Vagina (tissue), 2 donors: ENCODE measurements around the gene SDHB.

ENCODE experiments used
- POLR2AphosphoS5 ChIP-seq, 2 donors: sonication (generic); formaldehyde crosslinking; IDR thresholded peaks; one replicate each; pipeline ENCODE4 v1.9.0; 2017; ENCODE audit warnings: antibody characterized with exemption in 2 of 2, mild to moderate bottlenecking in 2 of 2, low read depth in 1 of 2; ENCODE audit not compliant: insufficient read depth in 1 of 2
- TF ChIP-seq, protein P1 (sequence below), 3 experiments: fragments of 450-650 bp in 2 of 3; fragments of 200-600 bp in 1 of 3; sonication (generic) in 1 of 3; IDR thresholded peaks; one replicate each; pipeline ENCODE4 v1.5.1; 2017 to 2019; ENCODE audit warnings: antibody characterized with exemption in 3 of 3, mild to moderate bottlenecking in 2 of 3, moderate library complexity in 2 of 3

DNA sequence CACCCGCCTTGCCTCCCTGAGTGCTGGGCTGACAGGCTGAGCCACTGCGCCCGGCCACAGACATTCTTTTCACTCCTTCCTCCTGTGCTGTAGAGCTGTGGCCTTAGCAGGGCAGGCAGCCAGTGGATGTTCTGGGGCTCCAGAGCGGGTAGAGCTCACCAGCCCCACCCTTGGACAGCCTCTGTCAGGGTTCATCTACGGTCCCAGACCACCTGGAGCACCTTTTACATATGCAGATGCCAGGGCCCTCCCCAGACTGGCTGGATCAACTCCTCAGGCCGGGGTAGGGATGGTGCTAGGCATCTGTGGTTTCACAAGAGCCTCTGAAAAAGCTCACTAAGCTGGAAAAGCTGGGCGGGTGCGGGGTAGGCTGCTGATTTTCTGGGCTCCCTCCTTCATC lies 46.7 kb downstream of the SDHB start:
- TF ChIP-seq POLR2AphosphoS5 (IDR thresholded peaks at IDR 0.05; ENCODE audit: insufficient read depth in 1 of 2, low read depth in 1 of 2), result no peak
- TF ChIP-seq, protein P1, sequence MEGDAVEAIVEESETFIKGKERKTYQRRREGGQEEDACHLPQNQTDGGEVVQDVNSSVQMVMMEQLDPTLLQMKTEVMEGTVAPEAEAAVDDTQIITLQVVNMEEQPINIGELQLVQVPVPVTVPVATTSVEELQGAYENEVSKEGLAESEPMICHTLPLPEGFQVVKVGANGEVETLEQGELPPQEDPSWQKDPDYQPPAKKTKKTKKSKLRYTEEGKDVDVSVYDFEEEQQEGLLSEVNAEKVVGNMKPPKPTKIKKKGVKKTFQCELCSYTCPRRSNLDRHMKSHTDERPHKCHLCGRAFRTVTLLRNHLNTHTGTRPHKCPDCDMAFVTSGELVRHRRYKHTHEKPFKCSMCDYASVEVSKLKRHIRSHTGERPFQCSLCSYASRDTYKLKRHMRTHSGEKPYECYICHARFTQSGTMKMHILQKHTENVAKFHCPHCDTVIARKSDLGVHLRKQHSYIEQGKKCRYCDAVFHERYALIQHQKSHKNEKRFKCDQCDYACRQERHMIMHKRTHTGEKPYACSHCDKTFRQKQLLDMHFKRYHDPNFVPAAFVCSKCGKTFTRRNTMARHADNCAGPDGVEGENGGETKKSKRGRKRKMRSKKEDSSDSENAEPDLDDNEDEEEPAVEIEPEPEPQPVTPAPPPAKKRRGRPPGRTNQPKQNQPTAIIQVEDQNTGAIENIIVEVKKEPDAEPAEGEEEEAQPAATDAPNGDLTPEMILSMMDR (IDR thresholded peaks at IDR 0.05), result no peak
